ENCODE data around the gene SLC49A3. TPM values are rescaled to one million over a fixed set of nuclear protein-coding genes. Genes with fewer than 3 reads are reported as not detected.
"Not testable (repeated sequence)": the region's sequence is repeated elsewhere in the genome, so short reads cannot be mapped to it uniquely, and the experiment has no call there.

Gene SLC49A3
- total RNA-seq, 1 donor from 2014 or later = not detected

DNA sequence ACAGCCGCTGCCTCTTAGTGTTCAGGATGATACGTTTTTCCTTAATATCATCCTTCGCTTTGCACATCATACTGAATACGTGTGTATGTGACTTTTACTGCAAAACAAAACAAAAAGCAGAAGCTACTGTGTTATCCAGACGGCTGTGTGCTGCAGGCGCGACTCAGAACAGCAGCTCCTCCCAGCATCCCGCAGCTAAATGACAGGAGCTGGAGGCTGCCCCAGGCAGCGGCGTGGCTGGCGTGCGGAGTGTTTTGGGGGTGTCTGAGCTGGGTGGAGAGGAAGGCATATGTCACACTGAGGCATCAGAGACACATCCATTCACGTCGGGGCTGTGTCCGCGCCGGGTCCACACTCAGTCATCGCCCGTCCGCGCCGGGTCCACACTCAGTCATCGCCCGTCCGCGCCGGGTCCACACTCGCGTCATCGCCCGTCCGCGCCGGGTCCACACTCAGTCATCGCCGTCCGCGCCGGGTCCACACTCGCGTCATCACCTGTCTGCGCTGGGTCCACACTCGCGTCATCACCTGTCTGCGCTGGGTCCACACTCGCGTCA is 33.3 kb upstream of the SLC49A3 start:
- no peak for DNase-seq (ENCODE audit: low read depth)

DNA sequence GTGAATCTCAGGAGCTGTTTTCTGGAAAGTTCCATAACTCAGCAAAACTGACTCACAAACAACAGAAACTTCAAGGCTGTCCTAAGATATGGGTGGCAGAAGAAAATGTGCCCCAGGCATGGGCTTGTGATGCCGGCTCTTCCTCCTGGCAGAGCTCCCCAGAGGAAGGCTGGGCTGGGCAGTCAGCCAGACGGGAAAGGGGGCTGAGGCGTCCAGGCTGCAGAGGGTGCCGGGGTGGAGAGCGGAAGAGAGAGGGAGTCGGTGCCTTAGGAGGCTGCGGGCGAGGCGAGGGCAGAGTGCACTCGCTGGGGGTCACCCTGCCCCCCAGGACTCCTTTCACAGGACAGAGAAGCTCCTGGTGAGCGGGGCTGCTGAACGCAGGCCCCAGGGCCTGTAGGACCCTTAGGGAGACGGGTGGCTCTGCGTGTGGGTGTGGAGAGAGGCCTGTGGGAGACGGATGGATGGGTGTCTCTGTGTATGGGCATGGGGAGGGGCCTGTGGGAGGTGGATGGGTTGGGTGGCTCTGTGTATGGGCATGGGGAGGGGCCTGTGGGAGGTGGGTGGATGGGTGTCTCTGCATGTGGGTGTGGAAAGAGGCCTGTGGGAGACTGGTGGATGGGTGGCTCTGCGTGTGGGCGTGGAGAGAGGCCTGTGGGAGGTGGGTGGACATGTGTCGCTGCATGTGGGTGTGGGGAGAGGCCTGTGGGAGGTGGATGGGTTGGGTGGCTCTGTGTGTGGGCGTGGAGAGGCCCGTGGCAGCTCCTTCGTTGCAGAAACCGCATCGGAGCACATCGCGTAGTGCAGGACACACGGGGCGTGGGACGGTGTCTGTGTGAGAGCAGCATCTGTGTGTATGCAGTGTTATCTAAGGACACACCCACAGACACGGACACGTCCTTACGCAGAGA is 32.6 kb upstream of the SLC49A3 start:
- peak; percentile 23 for DNase-seq (ENCODE audit: low read depth)

DNA sequence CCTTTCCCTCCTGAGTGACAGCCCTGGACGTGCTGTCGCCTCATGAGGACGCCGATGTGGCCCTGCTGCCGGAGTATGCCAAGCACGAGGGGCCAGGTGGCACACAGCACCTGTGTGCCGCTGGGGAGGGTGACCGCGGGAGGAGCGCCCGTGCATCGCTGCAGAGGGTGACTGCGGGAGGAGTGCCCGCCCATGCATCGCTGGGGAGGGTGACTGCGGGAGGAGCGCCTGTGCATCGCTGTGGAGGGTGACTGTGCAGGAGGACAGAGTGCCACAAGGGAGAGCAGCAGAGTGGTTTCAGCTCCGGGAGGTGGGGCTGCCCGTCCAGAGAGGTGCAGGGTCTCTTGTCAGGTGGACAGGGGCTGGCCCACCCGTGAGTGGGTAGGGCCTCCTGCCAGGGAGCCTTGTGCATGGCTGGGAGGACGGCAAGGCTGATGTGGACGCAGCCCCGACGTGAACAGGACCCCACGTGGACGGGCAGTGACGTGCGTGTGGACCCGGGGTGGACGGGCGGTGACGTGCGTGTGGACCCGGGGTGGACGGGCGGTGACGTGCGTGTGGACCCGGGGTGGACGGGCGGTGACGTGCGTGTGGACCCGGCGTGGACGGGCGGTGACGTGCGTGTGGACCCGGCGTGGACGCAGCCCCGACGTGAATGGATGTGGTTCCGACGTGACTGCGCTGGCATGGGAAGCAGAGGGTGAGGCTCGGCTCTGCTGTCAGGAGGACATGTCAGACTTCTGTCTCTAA is 31.3 kb upstream of the SLC49A3 start:
- DNase-seq (ENCODE audit: low read depth) = no peak

DNA sequence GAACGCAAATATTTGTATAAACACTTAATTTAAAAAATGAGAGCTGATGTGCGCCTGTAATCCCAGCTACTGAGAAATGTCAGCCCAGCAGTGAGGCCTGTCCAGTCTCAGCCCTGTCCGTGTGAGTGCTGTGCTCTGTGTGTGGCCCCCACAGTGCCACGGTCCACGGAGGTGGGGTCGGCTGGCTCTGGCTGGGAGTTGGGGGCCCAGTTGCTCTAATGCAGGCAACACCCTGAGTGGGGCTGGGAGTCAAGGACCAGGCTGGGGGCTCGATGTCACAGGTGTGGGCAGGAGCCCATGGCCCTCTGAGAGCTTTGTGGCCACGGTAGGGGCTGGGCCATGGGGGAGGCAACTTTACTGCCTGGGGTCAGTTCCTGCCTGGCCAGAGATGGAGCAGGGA is 29.5 kb upstream of the SLC49A3 start:
- DNase-seq (ENCODE audit: low read depth) = no peak

- DNase-seq (ENCODE audit: low read depth) = no peak
Observed at GRCh38 chr4:717601-718320, 28.8 kb upstream of the SLC49A3 start.

DNA sequence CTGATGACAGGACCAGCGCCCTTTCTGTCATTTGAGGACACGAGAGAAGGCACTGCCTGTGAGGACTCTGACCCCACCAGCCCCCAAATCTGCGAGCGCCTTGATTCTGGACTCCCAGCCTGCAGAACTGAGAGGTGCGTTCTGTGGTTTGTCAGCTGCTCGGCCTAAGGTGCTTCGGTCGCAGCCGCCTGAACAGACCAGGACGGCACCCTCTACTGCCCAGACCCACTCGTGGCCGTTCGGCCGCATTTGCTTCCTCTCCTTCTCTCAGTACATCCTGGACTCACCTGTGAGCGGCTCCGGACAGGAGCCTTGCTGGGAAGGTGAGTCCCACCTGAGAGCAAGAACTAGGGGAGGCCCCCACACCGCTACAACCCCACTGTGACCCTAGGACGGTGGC is 25.1 kb upstream of the SLC49A3 start:
- DNase-seq (ENCODE audit: low read depth) = no peak

GRCh38 chr4:712916-713632 is 24.1 kb upstream of the SLC49A3 start:
- no peak for DNase-seq (ENCODE audit: low read depth)

DNA sequence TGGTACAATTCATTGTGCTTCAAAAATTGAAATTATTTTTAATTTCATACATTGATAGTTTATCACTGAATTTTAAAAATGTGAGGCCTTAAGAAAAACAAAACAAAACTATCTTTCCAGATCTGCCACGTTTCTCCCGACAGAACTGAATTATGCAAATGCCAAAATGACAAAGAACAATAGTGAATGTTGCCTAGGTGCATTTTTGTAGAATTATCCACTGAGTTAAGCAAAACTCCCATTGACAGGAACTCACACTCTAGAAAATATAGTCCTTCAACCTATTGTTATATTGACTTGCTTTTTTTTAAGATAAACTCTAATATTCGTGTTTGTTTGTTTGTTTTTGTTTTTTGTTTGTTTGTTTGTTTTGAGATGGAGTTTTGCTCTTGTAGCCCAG is 23.1 kb upstream of the SLC49A3 start:
- DNase-seq (ENCODE audit: low read depth) = no peak

DNA sequence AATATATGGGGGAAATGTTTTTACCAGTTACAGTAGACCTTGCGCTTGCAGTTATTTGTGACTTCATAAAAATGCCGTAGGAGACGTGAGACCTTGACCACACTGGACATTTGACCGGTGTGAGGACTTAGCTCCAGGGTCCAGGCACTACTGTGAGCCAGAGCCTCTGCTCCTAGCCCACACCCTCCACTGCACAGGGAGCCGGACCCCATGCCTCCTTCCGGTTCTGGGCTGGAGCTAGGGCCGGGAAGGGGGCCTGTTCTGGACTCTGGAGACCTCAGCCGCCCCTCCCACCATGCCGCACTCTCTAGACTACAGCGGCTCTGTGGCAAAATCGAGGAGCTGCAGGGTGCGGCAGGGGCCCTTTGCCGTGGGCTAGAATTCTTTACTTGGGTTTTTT is 22.0 kb upstream of the SLC49A3 start:
- DNase-seq (ENCODE audit: low read depth) = no peak

DNA sequence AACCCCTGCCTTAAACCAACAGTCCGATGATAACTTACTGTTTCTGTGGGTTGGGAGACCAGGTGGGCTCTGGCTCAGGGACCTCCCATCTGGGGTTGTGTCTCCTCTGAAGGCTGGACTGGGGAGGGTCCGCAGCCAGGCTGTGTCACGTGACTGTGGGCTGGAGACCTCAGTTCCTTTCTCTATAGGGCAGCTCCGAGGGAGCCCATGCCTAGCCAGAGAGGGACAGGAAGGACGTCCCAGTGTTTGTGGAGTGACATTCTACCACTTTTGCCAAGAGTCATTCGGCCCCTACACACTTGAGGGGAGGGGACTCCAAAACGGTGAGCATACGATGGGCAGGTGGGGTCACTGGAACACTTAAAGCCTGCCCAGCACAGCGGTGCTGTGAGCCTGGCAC is 21.2 kb upstream of the SLC49A3 start:
- no peak for DNase-seq (ENCODE audit: low read depth)

- DNase-seq (ENCODE audit: low read depth) = peak; percentile 5
Observed at GRCh38 chr4:709348-709747, 20.4 kb upstream of the SLC49A3 start.

DNA sequence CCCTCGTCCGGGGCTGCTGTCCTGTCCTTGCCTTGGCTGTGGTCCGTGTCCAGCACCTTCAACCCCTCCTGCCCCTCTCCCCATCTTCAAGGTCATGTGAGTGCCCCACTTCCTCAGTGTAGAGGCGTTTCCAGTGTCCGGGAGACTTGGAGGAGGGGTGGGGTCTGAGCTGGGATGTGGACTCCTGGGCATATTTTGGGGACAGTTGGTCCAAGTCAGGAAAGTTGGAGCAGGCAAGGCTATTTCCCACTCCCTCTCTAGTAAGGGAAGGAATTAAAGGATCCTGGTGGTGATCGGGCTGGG is 19.6 kb upstream of the SLC49A3 start:
- no peak for DNase-seq (ENCODE audit: low read depth)

GRCh38 chr4:707929-708630 is 19.1 kb upstream of the SLC49A3 start:
- peak; percentile 18 for DNase-seq (ENCODE audit: low read depth)

DNA sequence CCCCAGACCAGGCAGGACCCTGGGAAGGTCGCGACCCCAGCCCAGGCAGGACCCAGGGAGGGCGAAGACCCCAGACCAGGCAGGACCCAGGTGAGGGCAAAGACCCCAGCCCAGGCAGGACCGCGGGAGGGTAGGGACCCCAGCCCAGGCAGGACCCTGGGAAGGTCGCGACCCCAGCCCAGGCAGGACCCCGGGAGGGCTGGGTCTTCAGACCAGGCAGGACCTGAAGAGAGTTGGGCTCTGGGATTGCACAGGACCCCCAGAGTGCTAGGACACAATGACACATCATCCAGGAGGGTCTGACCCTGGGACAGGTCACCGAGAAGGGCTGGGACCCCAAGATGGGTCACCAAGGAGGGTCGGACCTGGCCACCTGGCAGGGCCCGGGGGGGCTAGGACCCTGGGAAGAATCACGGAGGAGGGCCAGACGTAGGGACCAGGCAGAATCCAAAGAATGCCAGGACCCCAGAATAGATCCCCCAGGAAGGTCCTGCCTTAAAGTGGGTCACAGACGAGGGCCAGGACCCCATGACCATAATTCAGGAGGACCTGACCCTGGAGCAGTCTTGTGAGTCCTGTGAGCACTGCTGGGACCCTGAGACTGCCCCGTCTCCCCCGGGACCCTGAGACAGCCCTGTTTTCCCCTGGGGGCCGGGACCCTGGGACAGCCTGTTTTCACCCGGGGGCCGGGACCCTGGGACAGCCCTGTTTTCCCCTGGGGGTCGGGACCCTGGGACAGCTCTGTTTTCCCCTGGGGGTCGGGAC is 18.1 kb upstream of the SLC49A3 start:
- DNase-seq (ENCODE audit: low read depth) = no peak

GRCh38 chr4:706083-706633 is 17.2 kb upstream of the SLC49A3 start:
- DNase-seq (ENCODE audit: low read depth) = not testable (repeated sequence)

GRCh38 chr4:705278-706082 is 16.5 kb upstream of the SLC49A3 start, which contains the start of gene PCGF3:
Gene PCGF3 (plus strand): TSS chr4:705832. CDS start chr4:733681, 27,849 bp downstream.
- DNase-seq (ENCODE audit: low read depth) = peak; percentile 95

DNA sequence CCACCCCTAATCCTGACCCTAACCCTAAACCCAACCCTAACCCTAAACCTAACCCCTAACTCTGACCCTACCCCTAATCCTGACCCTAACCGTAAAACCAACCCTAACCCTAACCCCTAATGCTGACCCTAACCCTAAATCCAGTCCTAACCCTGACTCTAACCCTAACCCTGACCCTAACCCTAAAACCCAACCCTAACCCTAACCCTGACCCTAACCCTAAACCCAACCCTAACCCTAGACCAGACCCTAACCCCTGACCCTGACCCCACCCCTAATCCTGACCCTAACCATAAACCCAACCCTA is 16.0 kb upstream of the SLC49A3 start:
- DNase-seq (ENCODE audit: low read depth) = no peak

GRCh38 chr4:704198-704891 is 15.4 kb upstream of the SLC49A3 start:
- no peak for DNase-seq (ENCODE audit: low read depth)

Measured in myocyte (in vitro differentiated cells).